H9 (cell line): Measurements from ENCODE around the gene TIMM23. TPM values are rescaled to one million over a fixed set of nuclear protein-coding genes. Genes with fewer than 3 reads are reported as not detected.
A peak's percentile ranks its signal among the peaks of the same experiment; 100 is the strongest.
"Not testable (repeated sequence)": the region's sequence is repeated elsewhere in the genome, so short reads cannot be mapped to it uniquely, and the experiment has no call there.

Experiments used
- DNase-seq: peaks from one replicate; pipeline ENCODE4 v3.0.0-alpha.2; 2017
- H2AFZ ChIP-seq: one replicate; pipeline ENCODE4 v1.6.1; 2013; ENCODE audit warnings: mild to moderate bottlenecking, low read length, control low read depth, moderate library complexity
- H2AK5ac ChIP-seq: 2 replicates; pipeline ENCODE4 v1.6.1; 2013; ENCODE audit warnings: low read length, control low read depth, mixed read lengths; ENCODE audit not compliant: insufficient read length
- H2BK120ac ChIP-seq: one replicate; pipeline ENCODE4 v1.6.1; 2013; ENCODE audit warnings: low read depth, mild to moderate bottlenecking, low read length, control low read depth, inconsistent platforms; ENCODE audit not compliant: poor library complexity, severe bottlenecking
- H2BK12ac ChIP-seq: 2 replicates; pipeline ENCODE4 v1.6.1; 2013; ENCODE audit warnings: low read length, control low read depth, mixed read lengths, low read depth; ENCODE audit not compliant: insufficient read length
- H2BK15ac ChIP-seq: 2 replicates; pipeline ENCODE4 v1.6.1; 2013; ENCODE audit warnings: low read depth, low read length, control low read depth
- H2BK20ac ChIP-seq: one replicate; pipeline ENCODE4 v1.6.1; 2013; ENCODE audit warnings: low read depth, mild to moderate bottlenecking, low read length, control low read depth, inconsistent platforms; ENCODE audit not compliant: poor library complexity, severe bottlenecking
- H2BK5ac ChIP-seq: 2 replicates; pipeline ENCODE4 v1.6.1; 2013; ENCODE audit warnings: low read length, control low read depth, mixed read lengths; ENCODE audit not compliant: insufficient read length
- H3K14ac ChIP-seq: 2 replicates; pipeline ENCODE4 v1.6.1; 2013; ENCODE audit warnings: low read length, control low read depth; ENCODE audit not compliant: insufficient read depth
- H3K18ac ChIP-seq: 2 replicates; pipeline ENCODE4 v1.6.1; 2013; ENCODE audit warnings: low read depth, mild to moderate bottlenecking, mixed read lengths, low read length, control low read depth; ENCODE audit not compliant: insufficient read length
- H3K23ac ChIP-seq: 2 replicates; pipeline ENCODE4 v1.6.1; 2013; ENCODE audit warnings: low read length, control low read depth, mixed read lengths, low read depth; ENCODE audit not compliant: insufficient read length
- H3K23me2 ChIP-seq: 2 replicates; pipeline ENCODE4 v1.6.1; 2013; ENCODE audit warnings: low read depth, mild to moderate bottlenecking, mixed read lengths, low read length, control low read depth; ENCODE audit not compliant: insufficient read length, poor library complexity, severe bottlenecking
- H3K27ac ChIP-seq: 2 replicates; pipeline ENCODE4 v1.5.1; 2013; ENCODE audit warnings: low read length, control low read depth, mixed read lengths, low read depth; ENCODE audit not compliant: insufficient read length
- H3K27me3 ChIP-seq: 2 replicates; pipeline ENCODE4 v1.6.1; 2013; ENCODE audit warnings: low read length, control low read depth, inconsistent platforms; ENCODE audit not compliant: insufficient read depth
- H3K4ac ChIP-seq: 2 replicates; pipeline ENCODE4 v1.6.1; 2013; ENCODE audit warnings: low read depth, mild to moderate bottlenecking, control low read depth, inconsistent platforms, low read length, moderate library complexity
- H3K4me1 ChIP-seq: 2 replicates; pipeline ENCODE4 v1.6.1; 2013; ENCODE audit warnings: low read length, control low read depth, inconsistent platforms; ENCODE audit not compliant: insufficient read depth
- H3K4me2 ChIP-seq: 2 replicates; pipeline ENCODE4 v1.6.1; 2013; ENCODE audit warnings: low read length, control low read depth, mixed read lengths; ENCODE audit not compliant: insufficient read length, insufficient read depth
- H3K56ac ChIP-seq: 2 replicates; pipeline ENCODE4 v1.6.1; 2013; ENCODE audit warnings: low read depth, mild to moderate bottlenecking, mixed read lengths, low read length, control low read depth; ENCODE audit not compliant: insufficient read length
- H3K79me1 ChIP-seq: 2 replicates; pipeline ENCODE4 v1.6.1; 2013; ENCODE audit warnings: low read depth, mild to moderate bottlenecking, moderate library complexity, low read length, control low read depth, inconsistent platforms; ENCODE audit not compliant: insufficient read depth, poor library complexity, severe bottlenecking
- H3K79me2 ChIP-seq: 2 replicates; pipeline ENCODE4 v1.6.1; 2013; ENCODE audit warnings: low read length, control low read depth, inconsistent platforms; ENCODE audit not compliant: insufficient read depth
- H3K9ac ChIP-seq: 2 replicates; pipeline ENCODE4 v1.6.1; 2013; ENCODE audit warnings: low read length, control low read depth, mixed read lengths; ENCODE audit not compliant: insufficient read length; ENCODE audit errors: extremely low read depth
- H3K9me3 ChIP-seq: one replicate; pipeline ENCODE4 v1.6.1; 2013; ENCODE audit warnings: low read depth, low read length, inconsistent platforms; ENCODE audit not compliant: control insufficient read depth
- H3T11ph ChIP-seq: one replicate; pipeline ENCODE4 v1.6.1; 2013; ENCODE audit warnings: mild to moderate bottlenecking, low read length, control low read depth, inconsistent platforms
- H4K20me1 ChIP-seq: one replicate; pipeline ENCODE4 v1.6.1; 2013; ENCODE audit not compliant: control insufficient read depth, insufficient read length, insufficient read depth
- H4K5ac ChIP-seq: 2 replicates; pipeline ENCODE4 v1.6.1; 2013; ENCODE audit warnings: low read depth, mild to moderate bottlenecking, mixed read lengths, low read length, control low read depth; ENCODE audit not compliant: insufficient read length
- H4K8ac ChIP-seq: replicated peaks from 2 replicates; pipeline ENCODE4 v1.6.1; 2013; ENCODE audit warnings: low read length, control low read depth, mixed read lengths, low read depth; ENCODE audit not compliant: insufficient read length
- H4K91ac ChIP-seq: 2 replicates; pipeline ENCODE4 v1.6.1; 2013; ENCODE audit warnings: low read depth, mild to moderate bottlenecking, moderate library complexity, mixed read lengths, low read length, control low read depth; ENCODE audit not compliant: insufficient read length
- H3K27ac Mint-ChIP-seq, 3 experiments: 2 replicates in 2 of 3; 3 replicates in 1 of 3; pipeline ENCODE4 v1.8.0; 2020 to 2021; ENCODE audit warnings: mixed read lengths in 3 of 3, mild to moderate bottlenecking in 1 of 3, moderate library complexity in 1 of 3
- H3K27me3 Mint-ChIP-seq: 2 replicates; pipeline ENCODE4 v1.8.0; 2021; ENCODE audit warnings: low read depth, mild to moderate bottlenecking, moderate library complexity, mixed read lengths
- H3K36me3 Mint-ChIP-seq, 3 experiments: 2 replicates in 2 of 3; 3 replicates in 1 of 3; pipeline ENCODE4 v1.8.0; 2020 to 2021; ENCODE audit warnings: low read depth in 3 of 3, mixed read lengths in 3 of 3; ENCODE audit not compliant: insufficient read depth in 1 of 3
- H3K4me1 Mint-ChIP-seq, 2 experiments: 2 replicates each; pipeline ENCODE4 v1.8.0; 2020; ENCODE audit warnings: mixed read lengths in 2 of 2
- H3K4me3 Mint-ChIP-seq, 2 experiments: 2 replicates in 1 of 2; 3 replicates in 1 of 2; pipeline ENCODE4 v1.8.0; 2020 to 2021; ENCODE audit warnings: mild to moderate bottlenecking in 2 of 2, mixed read lengths in 2 of 2, moderate library complexity in 1 of 2
- H3K9me3 Mint-ChIP-seq, 2 experiments: 2 replicates in 1 of 2; 3 replicates in 1 of 2; pipeline ENCODE4 v1.8.0; 2020; ENCODE audit warnings: mild to moderate bottlenecking in 2 of 2, mixed read lengths in 2 of 2, moderate library complexity in 1 of 2
- WGBS: extraction: QIAGEN DNeasy Blood & Tissue Kit; methylation state at CpG from one replicate; pipeline ENCODE4 v1.1.7; 2013; ENCODE audit warnings: missing lambda C conversion rate, low lambda C conversion rate, mixed read lengths; ENCODE audit not compliant: insufficient read length; ENCODE audit errors: extremely low coverage; 5-methylcytosine and 5-hydroxymethylcytosine counted together
- total RNA-seq: library from RNA; stranded (reverse); gene quantifications from 2 replicates; pipeline ENCODE4 v1.2.1, GENCODE V29; 2021

TIMM23 gene
- total RNA-seq, 1 experiment from 2014 or later, result 105 TPM

DNA sequence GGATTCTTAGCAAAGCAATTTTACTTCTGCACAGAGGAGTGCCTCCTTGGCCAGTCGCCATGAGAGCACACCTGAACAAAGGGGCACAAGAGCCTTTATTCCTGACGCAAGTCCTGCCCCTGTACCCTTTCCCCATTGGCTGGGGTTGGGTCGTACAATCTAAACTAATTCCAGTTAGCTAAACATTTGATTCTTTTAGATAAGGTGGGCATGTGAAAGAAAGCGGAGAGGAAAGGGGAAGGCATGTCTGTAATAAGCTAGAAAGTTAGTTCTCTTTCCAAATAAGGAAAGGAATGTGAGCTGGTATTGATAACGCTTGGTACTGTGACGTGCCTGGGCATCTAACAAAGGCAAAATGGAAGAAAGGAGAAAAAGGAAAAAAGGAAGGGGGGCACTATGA is 15.7 kb upstream of the TIMM23 start:
- not testable (repeated sequence) for DNase-seq, H2BK120ac ChIP-seq, H3K56ac ChIP-seq, H3K9me3 ChIP-seq, H3K9ac ChIP-seq, H3K27me3 ChIP-seq, H3K4me2 ChIP-seq, H3K4me3 Mint-ChIP-seq, H2BK5ac ChIP-seq, H2BK15ac ChIP-seq, H2AFZ ChIP-seq, H3K79me2 ChIP-seq, H2BK20ac ChIP-seq, H3K23me2 ChIP-seq, H3T11ph ChIP-seq, H3K27ac ChIP-seq, H3K18ac ChIP-seq, H3K4ac ChIP-seq, H4K20me1 ChIP-seq, H3K4me1 ChIP-seq, H3K27me3 Mint-ChIP-seq, H2BK12ac ChIP-seq, H3K23ac ChIP-seq, H3K79me1 ChIP-seq, H3K14ac ChIP-seq, H4K5ac ChIP-seq, H2AK5ac ChIP-seq, H4K8ac ChIP-seq, H4K91ac ChIP-seq, H3K9me3 Mint-ChIP-seq
- peaks cover 14 to 25% of the 10 kb centered on the region in 2 experiments for H3K4me1 Mint-ChIP-seq
- peaks cover 0 to 24% (median 0%) of the 10 kb centered on the region in 3 experiments; a peak in 3 of 7 replicates for H3K36me3 Mint-ChIP-seq
- H3K27ac Mint-ChIP-seq, result peak overlapping the region in 2 of 3 experiments; percentile 7 to 96; a peak in 3 of 7 replicates
- WGBS, result no CpG with 5 or more reads among the region's 6 CpGs

DNA sequence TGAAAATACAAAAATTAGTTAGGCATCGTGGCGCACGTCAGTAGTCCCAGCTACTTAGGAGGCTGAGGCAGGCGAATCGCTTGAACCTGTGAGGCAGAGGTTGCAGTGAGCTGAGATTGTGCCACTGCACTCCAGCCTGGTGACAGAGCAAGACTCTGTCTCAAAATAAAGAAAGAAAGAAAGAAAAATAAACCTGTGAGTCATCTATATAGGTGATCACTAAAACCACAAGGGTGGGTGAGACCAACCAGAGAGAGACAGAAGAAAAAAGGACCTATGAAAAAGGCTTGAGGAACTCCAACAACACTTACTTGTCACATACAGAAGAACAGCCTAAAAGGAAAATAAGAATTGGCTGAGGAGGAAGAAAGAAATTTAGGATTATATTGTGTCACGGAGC is 14.4 kb upstream of the TIMM23 start:
- H3K79me1 ChIP-seq, H3K18ac ChIP-seq, H3K79me2 ChIP-seq, H2AFZ ChIP-seq, H2AK5ac ChIP-seq, H2BK5ac ChIP-seq, H3K9ac ChIP-seq, H3K56ac ChIP-seq, H4K5ac ChIP-seq, DNase-seq, H3K27ac ChIP-seq, H3K27me3 ChIP-seq, H2BK15ac ChIP-seq, H3T11ph ChIP-seq, H3K4ac ChIP-seq, H3K23me2 ChIP-seq, H2BK12ac ChIP-seq, H3K23ac ChIP-seq, H3K4me2 ChIP-seq, H2BK20ac ChIP-seq, H3K27me3 Mint-ChIP-seq, H4K91ac ChIP-seq, H3K9me3 Mint-ChIP-seq, H3K4me3 Mint-ChIP-seq, H3K9me3 ChIP-seq, H3K4me1 ChIP-seq, H4K20me1 ChIP-seq, H4K8ac ChIP-seq, H3K14ac ChIP-seq: not testable (repeated sequence)
- peak overlapping the region; percentile 55 to 86 (median 71); a peak in 4 of 7 replicates for H3K27ac Mint-ChIP-seq
- peaks cover 0 to 26% (median 0%) of the 10 kb centered on the region in 3 experiments; a peak in 3 of 7 replicates for H3K36me3 Mint-ChIP-seq
- H2BK120ac ChIP-seq, result peak overlapping the region; percentile 50
- WGBS, result no CpG with 5 or more reads among the region's 6 CpGs
- peaks cover 14 to 23% of the 10 kb centered on the region in 2 experiments for H3K4me1 Mint-ChIP-seq
